PC-3 (cell line): Measurements from ENCODE around the gene DZIP1. TPM values are rescaled to one million over a fixed set of nuclear protein-coding genes. Genes with fewer than 3 reads are reported as not detected.

Experiments
- ATAC-seq: fragments of 200-7000 bp; cut with Tn5 transposase; 2 replicates; pipeline ENCODE4 v1.9.1; 2020; ENCODE audit warnings: mild to moderate bottlenecking, moderate library complexity
- BruUV-seq: library from RNA; stranded (reverse); fragments of 400-500 nt; replicated peaks from 2 replicates; lab custom pipeline; 2021; lab: Mats Ljungman, UMichigan
- CTCF ChIA-PET: fragments of 300-600 bp; sonication (Branson Sonifier 250); formaldehyde crosslinking; loops from one replicate; lab custom pipeline; 2022; ENCODE audit warnings: antibody characterized with exemption; lab: Charles Lee
- POLR2A ChIA-PET: fragments of 300-600 bp; sonication (Branson Sonifier 250); formaldehyde crosslinking; loops from one replicate; lab custom pipeline; 2022; ENCODE audit warnings: antibody characterized with exemption; ENCODE audit not compliant: unreplicated experiment; lab: Charles Lee
- DNase-seq: peaks from one replicate; pipeline ENCODE4 v3.0.0-alpha.2; 2015
- H2AFZ ChIP-seq: fragments of 300-600 bp; sonication (generic); 2 replicates; pipeline ENCODE4 v1.6.0; 2016; ENCODE audit warnings: antibody characterized with exemption, low read length
- H3F3A ChIP-seq: fragments of 300-600 bp; sonication (generic); one replicate; pipeline ENCODE4 v1.6.0; 2017; ENCODE audit warnings: antibody characterized with exemption, low read length, control low read depth, mild to moderate bottlenecking; ENCODE audit not compliant: unreplicated experiment
- H3K27ac ChIP-seq: fragments of 300-600 bp; sonication (generic); 2 replicates; pipeline ENCODE4 v1.5.1; 2016; ENCODE audit warnings: mild to moderate bottlenecking, low read length
- H3K27me3 ChIP-seq: fragments of 300-600 bp; sonication (generic); 2 replicates; pipeline ENCODE4 v1.6.1; 2016; ENCODE audit warnings: low read length, mixed read lengths
- H3K36me3 ChIP-seq: fragments of 300-600 bp; sonication (generic); 2 replicates; pipeline ENCODE4 v1.6.1; 2016; ENCODE audit warnings: low read depth, mixed run types, low read length, mixed read lengths
- H3K4me1 ChIP-seq: fragments of 300-600 bp; sonication (generic); 2 replicates; pipeline ENCODE4 v1.5.1; 2016; ENCODE audit warnings: low read length; ENCODE audit not compliant: insufficient read depth
- H3K4me2 ChIP-seq: fragments of 300-600 bp; sonication (generic); 2 replicates; pipeline ENCODE4 v1.6.0; 2016; ENCODE audit warnings: low read length
- H3K4me3 ChIP-seq: fragments of 300-600 bp; sonication (generic); 2 replicates; pipeline ENCODE4 v1.5.1; 2016; ENCODE audit warnings: mild to moderate bottlenecking, low read length, mixed read lengths
- H3K79me2 ChIP-seq: fragments of 300-600 bp; sonication (generic); 2 replicates; pipeline ENCODE4 v1.6.1; 2017; ENCODE audit warnings: low read length, mixed read lengths
- H3K9ac ChIP-seq: fragments of 300-600 bp; sonication (generic); 2 replicates; pipeline ENCODE4 v1.6.0; 2016; ENCODE audit warnings: mild to moderate bottlenecking, low read length
- H3K9me2 ChIP-seq: fragments of 300-600 bp; sonication (generic); replicated peaks from 2 replicates; pipeline ENCODE4 v1.6.1; 2016; ENCODE audit warnings: mixed run types, low read length, mixed read lengths
- H3K9me3 ChIP-seq: fragments of 300-600 bp; sonication (generic); 2 replicates; pipeline ENCODE4 v1.6.1; 2016; ENCODE audit warnings: low read length, mixed read lengths
- H4K20me1 ChIP-seq: fragments of 300-600 bp; sonication (generic); 2 replicates; pipeline ENCODE4 v1.6.1; 2016; ENCODE audit warnings: low read length, mixed read lengths
- EZH2 ChIP-seq: fragments of 300-600 bp; sonication (generic); IDR thresholded peaks from one replicate; pipeline ENCODE4 v1.6.1; 2017; ENCODE audit warnings: antibody characterized with exemption, mild to moderate bottlenecking, low read length; ENCODE audit not compliant: unreplicated experiment
- EZH2phosphoT487 ChIP-seq: fragments of 300-600 bp; sonication (generic); IDR thresholded peaks from 2 replicates; pipeline ENCODE4 v1.6.1; 2018; ENCODE audit warnings: mild to moderate bottlenecking, antibody characterized with exemption, low read length, borderline replicate concordance
- intact Hi-C: fragments of 100-400 bp; cut with micrococcal nuclease; formaldehyde crosslinking; loops from 2 replicates; pipeline ENCODE4 v1.9.0; 2023
- total RNA-seq: library from RNA; depleted of rRNA; stranded (reverse); fragments of >200 nt; gene quantifications from 2 replicates; pipeline ENCODE4 v1.2.3, GENCODE V29; 2014
- TF ChIP-seq, protein P1 (sequence below): fragments of 300-600 bp; sonication (generic); conservative IDR thresholded peaks from 2 replicates; pipeline ENCODE4 v1.5.1; 2017; ENCODE audit warnings: antibody characterized with exemption, low read depth, mild to moderate bottlenecking, low read length

DZIP1 gene
- total RNA-seq, 1 experiment from 2014 or later: 3.5 TPM

GRCh38 chr13:95684418-95684817, 39.9 kb upstream of the DZIP1 start:
- Histone ChIP-seq H3K79me2 (peaks cover 99% of the 10 kb centered on the region), H2AFZ (no peak overlapping the region), H3K27ac (no peak overlapping the region), H3K36me3 (no peaks in the 10 kb centered on the region), H3K4me1 (peaks cover 8% of the 10 kb centered on the region; the same call in 1 of the 2 replicates), H3F3A (no peaks in the 10 kb centered on the region), H3K27me3 (no peaks in the 10 kb centered on the region), H4K20me1 (peaks cover 16% of the 10 kb centered on the region), H3K9me3 (no peaks in the 10 kb centered on the region), H3K4me2 (no peak overlapping the region), H3K4me3 (no peak overlapping the region), H3K9ac (no peak overlapping the region), H3K9me2 (no peaks in the 10 kb centered on the region)
- intact Hi-C loops: no loop called here
- no TSS peak for BruUV-seq
- ChIA-PET POLR2A (no interaction called here), CTCF (no interaction called here)
- no peak for DNase-seq
- no peak for TF ChIP-seq EZH2
- TF ChIP-seq, protein P1, sequence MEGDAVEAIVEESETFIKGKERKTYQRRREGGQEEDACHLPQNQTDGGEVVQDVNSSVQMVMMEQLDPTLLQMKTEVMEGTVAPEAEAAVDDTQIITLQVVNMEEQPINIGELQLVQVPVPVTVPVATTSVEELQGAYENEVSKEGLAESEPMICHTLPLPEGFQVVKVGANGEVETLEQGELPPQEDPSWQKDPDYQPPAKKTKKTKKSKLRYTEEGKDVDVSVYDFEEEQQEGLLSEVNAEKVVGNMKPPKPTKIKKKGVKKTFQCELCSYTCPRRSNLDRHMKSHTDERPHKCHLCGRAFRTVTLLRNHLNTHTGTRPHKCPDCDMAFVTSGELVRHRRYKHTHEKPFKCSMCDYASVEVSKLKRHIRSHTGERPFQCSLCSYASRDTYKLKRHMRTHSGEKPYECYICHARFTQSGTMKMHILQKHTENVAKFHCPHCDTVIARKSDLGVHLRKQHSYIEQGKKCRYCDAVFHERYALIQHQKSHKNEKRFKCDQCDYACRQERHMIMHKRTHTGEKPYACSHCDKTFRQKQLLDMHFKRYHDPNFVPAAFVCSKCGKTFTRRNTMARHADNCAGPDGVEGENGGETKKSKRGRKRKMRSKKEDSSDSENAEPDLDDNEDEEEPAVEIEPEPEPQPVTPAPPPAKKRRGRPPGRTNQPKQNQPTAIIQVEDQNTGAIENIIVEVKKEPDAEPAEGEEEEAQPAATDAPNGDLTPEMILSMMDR: no peak
- TF ChIP-seq EZH2phosphoT487: no peak
- no peak for ATAC-seq

DNA sequence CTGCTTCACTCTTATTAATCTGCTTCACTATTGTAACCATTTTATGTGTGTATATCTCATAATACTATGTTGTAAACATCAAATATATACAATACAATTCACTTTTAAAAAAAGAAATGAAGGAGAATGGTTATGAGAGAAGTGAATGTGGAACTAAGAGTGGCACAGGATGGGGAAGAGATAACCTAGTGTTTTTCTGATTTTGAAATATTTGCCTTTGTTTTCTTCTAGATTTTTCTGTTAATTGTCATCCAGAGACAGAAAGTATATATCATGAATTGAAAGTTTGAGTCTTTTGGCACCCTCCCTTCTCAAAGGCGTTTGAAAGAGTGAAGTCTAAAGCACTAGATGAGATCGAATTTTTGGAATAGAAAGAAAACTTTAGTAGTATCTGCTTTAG, 35.2 kb upstream of the DZIP1 start:
- Histone ChIP-seq H3K27ac (no peak overlapping the region), H3K9me3 (no peaks in the 10 kb centered on the region), H3K4me1 (peaks cover 30% of the 10 kb centered on the region), H3K4me3 (peak overlapping the region; percentile 98), H3K9ac (no peak overlapping the region), H3K9me2 (no peaks in the 10 kb centered on the region), H3K4me2 (peak overlapping the region; percentile 97), H3K27me3 (no peaks in the 10 kb centered on the region), H3K79me2 (peaks cover 88% of the 10 kb centered on the region), H2AFZ (no peak overlapping the region), H3F3A (no peaks in the 10 kb centered on the region), H3K36me3 (no peaks in the 10 kb centered on the region), H4K20me1 (peaks cover 18% of the 10 kb centered on the region)
- intact Hi-C loops: loop anchor here (5.0 to 10.0 kb wide), 2 partner anchors 95 to 153 kb away; no protein-coding TSS in a partner anchor
- TF ChIP-seq EZH2phosphoT487 (no peak), EZH2 (no peak)
- TF ChIP-seq, protein P1: no peak
- BruUV-seq: no TSS peak
- ChIA-PET POLR2A (no interaction called here), CTCF (no interaction called here)
- ATAC-seq: no peak
- DNase-seq: no peak

- Histone ChIP-seq H3K4me1 (peaks cover 35% of the 10 kb centered on the region), H3K36me3 (no peaks in the 10 kb centered on the region), H4K20me1 (peaks cover 18% of the 10 kb centered on the region), H3F3A (no peaks in the 10 kb centered on the region), H2AFZ (no peak overlapping the region), H3K79me2 (peaks cover 85% of the 10 kb centered on the region), H3K9ac (0 out of 2 replicates have a peak overlapping the region, but pooled peaks have one; percentile 95), H3K27me3 (no peaks in the 10 kb centered on the region), H3K4me3 (peak overlapping the region; percentile 98), H3K4me2 (peak overlapping the region; percentile 97), H3K9me3 (no peaks in the 10 kb centered on the region), H3K27ac (no peak overlapping the region), H3K9me2 (no peaks in the 10 kb centered on the region)
- POLR2A ChIA-PET: no interaction called here
- DNase-seq (no peak), ATAC-seq (no peak)
- intact Hi-C loops: loop anchor here (5.0 to 10.0 kb wide), 2 partner anchors 96 to 153 kb away; no protein-coding TSS in a partner anchor
- BruUV-seq: no TSS peak
- no peak for TF ChIP-seq EZH2phosphoT487
- TF ChIP-seq EZH2: no peak
- TF ChIP-seq, protein P1: no peak
- CTCF ChIA-PET: no interaction called here
These were observed 34.5 kb upstream of the DZIP1 start for GRCh38 chr13:95678967-95679366.
